ENCODE measurements around the gene ARHGEF11. TPM values are rescaled to one million over a fixed set of nuclear protein-coding genes. Genes with fewer than 3 reads are reported as not detected.

Gene ARHGEF11
- total and polyA plus RNA-seq, 9 of the 15 experiments (the other 6 are each of a cell fraction or from before 2014, with no cell fraction given) = 0.14 to 15.5 (median 9.0) TPM

DNA sequence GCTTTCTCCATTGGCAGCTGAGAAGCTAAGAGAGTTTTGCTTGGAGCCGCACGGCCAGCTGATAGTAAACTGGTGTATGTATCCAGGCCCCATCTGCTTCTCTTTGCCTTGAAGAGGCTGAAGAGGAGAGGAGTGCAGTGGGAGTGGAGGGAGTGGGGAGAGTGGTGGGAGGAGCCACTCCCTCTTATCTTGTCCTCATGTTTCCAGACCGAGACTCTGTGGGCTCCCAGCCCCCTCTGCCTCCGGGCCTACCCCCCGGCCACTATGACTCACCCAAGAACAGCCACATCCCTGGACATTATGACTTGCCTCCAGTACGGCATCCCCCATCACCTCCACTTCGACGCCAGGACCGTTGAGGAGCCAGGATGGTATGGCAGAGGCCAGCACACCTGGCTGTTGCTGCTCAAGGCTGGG is 131.1 kb downstream of the ARHGEF11 start (continued):
- TF ChIP-seq, protein P1, sequence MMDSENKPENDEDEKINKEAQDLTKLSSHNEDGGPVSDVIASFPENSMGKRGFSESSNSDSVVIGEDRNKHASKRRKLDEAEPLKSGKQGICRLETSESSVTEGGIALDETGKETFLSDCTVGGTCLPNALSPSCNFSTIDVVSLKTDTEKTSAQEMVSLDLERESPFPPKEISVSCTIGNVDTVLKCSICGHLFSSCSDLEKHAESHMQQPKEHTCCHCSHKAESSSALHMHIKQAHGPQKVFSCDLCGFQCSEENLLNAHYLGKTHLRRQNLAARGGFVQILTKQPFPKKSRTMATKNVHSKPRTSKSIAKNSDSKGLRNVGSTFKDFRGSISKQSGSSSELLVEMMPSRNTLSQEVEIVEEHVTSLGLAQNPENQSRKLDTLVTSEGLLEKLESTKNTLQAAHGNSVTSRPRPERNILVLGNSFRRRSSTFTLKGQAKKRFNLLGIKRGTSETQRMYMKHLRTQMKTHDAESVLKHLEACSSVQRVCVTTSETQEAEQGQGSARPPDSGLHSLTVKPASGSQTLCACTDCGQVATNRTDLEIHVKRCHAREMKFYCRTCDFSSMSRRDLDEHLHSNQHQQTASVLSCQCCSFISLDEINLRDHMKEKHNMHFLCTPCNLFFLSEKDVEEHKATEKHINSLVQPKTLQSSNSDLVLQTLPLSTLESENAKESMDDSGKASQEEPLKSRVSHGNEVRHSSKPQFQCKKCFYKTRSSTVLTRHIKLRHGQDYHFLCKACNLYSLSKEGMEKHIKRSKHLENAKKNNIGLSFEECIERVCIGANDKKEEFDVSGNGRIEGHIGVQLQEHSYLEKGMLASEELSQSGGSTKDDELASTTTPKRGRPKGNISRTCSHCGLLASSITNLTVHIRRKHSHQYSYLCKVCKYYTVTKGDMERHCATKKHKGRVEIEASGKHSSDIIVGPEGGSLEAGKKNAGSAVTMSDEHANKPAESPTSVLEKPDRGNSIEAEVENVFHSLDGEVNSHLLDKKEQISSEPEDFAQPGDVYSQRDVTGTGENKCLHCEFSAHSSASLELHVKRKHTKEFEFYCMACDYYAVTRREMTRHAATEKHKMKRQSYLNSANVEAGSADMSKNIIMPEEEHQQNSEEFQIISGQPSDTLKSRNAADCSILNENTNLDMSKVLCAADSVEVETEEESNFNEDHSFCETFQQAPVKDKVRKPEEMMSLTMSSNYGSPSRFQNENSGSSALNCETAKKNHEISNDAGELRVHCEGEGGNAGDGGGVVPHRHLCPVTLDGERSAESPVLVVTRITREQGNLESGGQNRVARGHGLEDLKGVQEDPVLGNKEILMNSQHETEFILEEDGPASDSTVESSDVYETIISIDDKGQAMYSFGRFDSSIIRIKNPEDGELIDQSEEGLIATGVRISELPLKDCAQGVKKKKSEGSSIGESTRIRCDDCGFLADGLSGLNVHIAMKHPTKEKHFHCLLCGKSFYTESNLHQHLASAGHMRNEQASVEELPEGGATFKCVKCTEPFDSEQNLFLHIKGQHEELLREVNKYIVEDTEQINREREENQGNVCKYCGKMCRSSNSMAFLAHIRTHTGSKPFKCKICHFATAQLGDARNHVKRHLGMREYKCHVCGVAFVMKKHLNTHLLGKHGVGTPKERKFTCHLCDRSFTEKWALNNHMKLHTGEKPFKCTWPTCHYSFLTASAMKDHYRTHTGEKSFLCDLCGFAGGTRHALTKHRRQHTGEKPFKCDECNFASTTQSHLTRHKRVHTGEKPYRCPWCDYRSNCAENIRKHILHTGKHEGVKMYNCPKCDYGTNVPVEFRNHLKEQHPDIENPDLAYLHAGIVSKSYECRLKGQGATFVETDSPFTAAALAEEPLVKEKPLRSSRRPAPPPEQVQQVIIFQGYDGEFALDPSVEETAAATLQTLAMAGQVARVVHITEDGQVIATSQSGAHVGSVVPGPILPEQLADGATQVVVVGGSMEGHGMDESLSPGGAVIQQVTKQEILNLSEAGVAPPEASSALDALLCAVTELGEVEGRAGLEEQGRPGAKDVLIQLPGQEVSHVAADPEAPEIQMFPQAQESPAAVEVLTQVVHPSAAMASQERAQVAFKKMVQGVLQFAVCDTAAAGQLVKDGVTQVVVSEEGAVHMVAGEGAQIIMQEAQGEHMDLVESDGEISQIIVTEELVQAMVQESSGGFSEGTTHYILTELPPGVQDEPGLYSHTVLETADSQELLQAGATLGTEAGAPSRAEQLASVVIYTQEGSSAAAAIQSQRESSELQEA (IDR thresholded peaks at IDR 0.05; ENCODE audit: low read depth) = no peak
- TF ChIP-seq RAD51 (IDR thresholded peaks at IDR 0.05; ENCODE audit: borderline replicate concordance, low read depth) (no peak), ZNF395 (CRISPR knock-in tag; IDR thresholded peaks at IDR 0.05) (0 out of 2 replicates have a peak, but pooled peaks have one; percentile 31), SRSF3 (IDR thresholded peaks at IDR 0.05; ENCODE audit: insufficient read depth, low read length) (no peak), BRD9 (IDR thresholded peaks at IDR 0.05; ENCODE audit: low read depth, partially characterized antibody) (no peak), SMARCC2 (IDR thresholded peaks at IDR 0.05; ENCODE audit: low read depth) (peak; percentile 69), NFATC3 (IDR thresholded peaks at IDR 0.05) (no peak), CTBP1 (IDR thresholded peaks at IDR 0.05; ENCODE audit: borderline replicate concordance) (peak; percentile 99), HDAC6 (IDR thresholded peaks at IDR 0.05; ENCODE audit: low read depth, low read length) (no peak), ZSCAN29 (IDR thresholded peaks at IDR 0.05) (no peak), KLF6 (CRISPR knock-in tag; IDR thresholded peaks at IDR 0.05; ENCODE audit: borderline replicate concordance) (no peak), ZNF551 (CRISPR knock-in tag; IDR thresholded peaks at IDR 0.05) (no peak), ZKSCAN3 (CRISPR knock-in tag; IDR thresholded peaks at IDR 0.05) (no peak), CAMTA2 (CRISPR knock-in tag; conservative IDR thresholded peaks at IDR 0.05) (no peak), ZBTB7A (IDR thresholded peaks at IDR 0.05; ENCODE audit: borderline replicate concordance, control insufficient read depth, low read depth, low read length) (peak; percentile 98), ZBTB43 (CRISPR knock-in tag; IDR thresholded peaks at IDR 0.05) (0 out of 2 replicates have a peak, but pooled peaks have one; percentile 42), LEF1 (IDR thresholded peaks at IDR 0.05) (peak; percentile 80; the same call in 1 of the 2 replicates)
- TF ChIP-seq, protein P2, sequence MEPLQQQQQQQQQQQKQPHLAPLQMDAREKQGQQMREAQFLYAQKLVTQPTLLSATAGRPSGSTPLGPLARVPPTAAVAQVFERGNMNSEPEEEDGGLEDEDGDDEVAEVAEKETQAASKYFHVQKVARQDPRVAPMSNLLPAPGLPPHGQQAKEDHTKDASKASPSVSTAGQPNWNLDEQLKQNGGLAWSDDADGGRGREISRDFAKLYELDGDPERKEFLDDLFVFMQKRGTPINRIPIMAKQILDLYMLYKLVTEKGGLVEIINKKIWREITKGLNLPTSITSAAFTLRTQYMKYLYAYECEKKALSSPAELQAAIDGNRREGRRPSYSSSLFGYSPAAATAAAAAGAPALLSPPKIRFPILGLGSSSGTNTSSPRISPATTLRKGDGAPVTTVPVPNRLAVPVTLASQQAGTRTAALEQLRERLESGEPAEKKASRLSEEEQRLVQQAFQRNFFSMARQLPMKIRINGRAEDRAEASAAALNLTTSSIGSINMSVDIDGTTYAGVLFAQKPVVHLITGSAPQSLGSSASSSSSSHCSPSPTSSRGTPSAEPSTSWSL (CRISPR knock-in tag; IDR thresholded peaks at IDR 0.05; ENCODE audit: borderline replicate concordance) = no peak

All from K562 (cell line).